SK-N-SH (cell line): Measurements from ENCODE around the gene OPCML.

Source experiments
- CHD2 ChIP-seq: fragments of 150-350 bp; IDR thresholded peaks from 2 replicates; pipeline ENCODE4 v1.6.1; 2018; ENCODE audit warnings: low read length; ENCODE audit not compliant: partially characterized antibody
- ELF1 ChIP-seq: IDR thresholded peaks from 2 replicates; pipeline ENCODE4 v1.4.0; 2012
- EP300 ChIP-seq, 2 experiments: IDR thresholded peaks; 2 replicates each; pipeline versions ENCODE4 v1.4.0 to v1.6.1; 2012; ENCODE audit warnings: borderline replicate concordance in 1 of 2, low read depth in 1 of 2, low read length in 1 of 2
- EZH2phosphoT487 ChIP-seq: fragments of 200-600 bp; sonication (generic); IDR thresholded peaks from 2 replicates; pipeline ENCODE4 v1.6.1; 2017; ENCODE audit warnings: low read depth, mixed run types, mild to moderate bottlenecking, antibody characterized with exemption, moderate library complexity, borderline replicate concordance
- POLR2AphosphoS5 ChIP-seq: IDR thresholded peaks from 2 replicates; pipeline ENCODE4 v1.6.1; 2012; ENCODE audit warnings: low read depth, low read length
- RXRA ChIP-seq: IDR thresholded peaks from 2 replicates; pipeline ENCODE4 v1.4.0; 2012; ENCODE audit warnings: low read depth, mild to moderate bottlenecking, borderline replicate concordance
- SIN3A ChIP-seq: IDR thresholded peaks from 2 replicates; pipeline ENCODE4 v1.6.1; 2012; ENCODE audit warnings: low read depth, mild to moderate bottlenecking, low read length, moderate library complexity, borderline replicate concordance
- TF ChIP-seq, protein P1 (sequence below): fragments of 200-600 bp; sonication (generic); IDR thresholded peaks from 2 replicates; pipeline ENCODE4 v1.6.1; 2017; ENCODE audit warnings: antibody characterized with exemption, mild to moderate bottlenecking, moderate library complexity

DNA sequence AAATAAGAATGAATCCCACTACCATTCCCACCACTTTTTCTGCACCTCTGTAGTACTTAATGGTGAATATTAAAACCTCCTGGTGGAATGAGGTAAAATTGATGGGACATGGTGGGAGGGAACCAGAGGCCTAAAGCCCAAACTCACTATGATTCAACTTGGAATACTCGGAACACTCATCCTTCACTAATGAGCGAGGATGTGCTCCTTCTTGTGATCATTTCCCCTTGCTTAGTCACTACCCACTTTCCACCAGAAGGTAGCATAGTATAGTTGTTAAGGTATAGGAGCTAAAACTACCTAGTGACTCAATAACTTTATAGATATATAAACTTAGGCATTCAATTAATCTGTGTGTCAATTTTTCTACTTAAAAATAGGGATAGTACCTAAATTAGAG lies 728.9 kb downstream of the OPCML start:
- no peak for TF ChIP-seq EP300 (IDR thresholded peaks at IDR 0.05; ENCODE audit: borderline replicate concordance in 1 of 2, low read depth in 1 of 2, low read length in 1 of 2)
- no peak for TF ChIP-seq SIN3A
- TF ChIP-seq, protein P1, sequence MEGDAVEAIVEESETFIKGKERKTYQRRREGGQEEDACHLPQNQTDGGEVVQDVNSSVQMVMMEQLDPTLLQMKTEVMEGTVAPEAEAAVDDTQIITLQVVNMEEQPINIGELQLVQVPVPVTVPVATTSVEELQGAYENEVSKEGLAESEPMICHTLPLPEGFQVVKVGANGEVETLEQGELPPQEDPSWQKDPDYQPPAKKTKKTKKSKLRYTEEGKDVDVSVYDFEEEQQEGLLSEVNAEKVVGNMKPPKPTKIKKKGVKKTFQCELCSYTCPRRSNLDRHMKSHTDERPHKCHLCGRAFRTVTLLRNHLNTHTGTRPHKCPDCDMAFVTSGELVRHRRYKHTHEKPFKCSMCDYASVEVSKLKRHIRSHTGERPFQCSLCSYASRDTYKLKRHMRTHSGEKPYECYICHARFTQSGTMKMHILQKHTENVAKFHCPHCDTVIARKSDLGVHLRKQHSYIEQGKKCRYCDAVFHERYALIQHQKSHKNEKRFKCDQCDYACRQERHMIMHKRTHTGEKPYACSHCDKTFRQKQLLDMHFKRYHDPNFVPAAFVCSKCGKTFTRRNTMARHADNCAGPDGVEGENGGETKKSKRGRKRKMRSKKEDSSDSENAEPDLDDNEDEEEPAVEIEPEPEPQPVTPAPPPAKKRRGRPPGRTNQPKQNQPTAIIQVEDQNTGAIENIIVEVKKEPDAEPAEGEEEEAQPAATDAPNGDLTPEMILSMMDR: no peak
- no peak for TF ChIP-seq POLR2AphosphoS5
- no peak for TF ChIP-seq EZH2phosphoT487
- TF ChIP-seq ELF1: no peak
- TF ChIP-seq CHD2: no peak
- no peak for TF ChIP-seq RXRA
